Peyer's patch (tissue), 4 donors: ENCODE measurements around the gene RBL2.

Experiments used
- POLR2A ChIP-seq, 2 donors: fragments of 450-650 bp; IDR thresholded peaks; one replicate each; pipeline ENCODE4 v1.5.1; 2017; ENCODE audit warnings: antibody characterized with exemption in 2 of 2, mild to moderate bottlenecking in 2 of 2, moderate library complexity in 2 of 2
- TF ChIP-seq, protein P1 (sequence below), 6 experiments: fragments of 450-650 bp in 4 of 6; fragments of 200-600 bp in 2 of 6; sonication (generic) in 1 of 6; IDR thresholded peaks; one replicate each; pipeline ENCODE4 v1.5.1; 2017 to 2019; ENCODE audit warnings: antibody characterized with exemption in 6 of 6, mild to moderate bottlenecking in 3 of 6, moderate library complexity in 1 of 6

- TF ChIP-seq POLR2A (IDR thresholded peaks at IDR 0.05) = no peak
- TF ChIP-seq, protein P1, sequence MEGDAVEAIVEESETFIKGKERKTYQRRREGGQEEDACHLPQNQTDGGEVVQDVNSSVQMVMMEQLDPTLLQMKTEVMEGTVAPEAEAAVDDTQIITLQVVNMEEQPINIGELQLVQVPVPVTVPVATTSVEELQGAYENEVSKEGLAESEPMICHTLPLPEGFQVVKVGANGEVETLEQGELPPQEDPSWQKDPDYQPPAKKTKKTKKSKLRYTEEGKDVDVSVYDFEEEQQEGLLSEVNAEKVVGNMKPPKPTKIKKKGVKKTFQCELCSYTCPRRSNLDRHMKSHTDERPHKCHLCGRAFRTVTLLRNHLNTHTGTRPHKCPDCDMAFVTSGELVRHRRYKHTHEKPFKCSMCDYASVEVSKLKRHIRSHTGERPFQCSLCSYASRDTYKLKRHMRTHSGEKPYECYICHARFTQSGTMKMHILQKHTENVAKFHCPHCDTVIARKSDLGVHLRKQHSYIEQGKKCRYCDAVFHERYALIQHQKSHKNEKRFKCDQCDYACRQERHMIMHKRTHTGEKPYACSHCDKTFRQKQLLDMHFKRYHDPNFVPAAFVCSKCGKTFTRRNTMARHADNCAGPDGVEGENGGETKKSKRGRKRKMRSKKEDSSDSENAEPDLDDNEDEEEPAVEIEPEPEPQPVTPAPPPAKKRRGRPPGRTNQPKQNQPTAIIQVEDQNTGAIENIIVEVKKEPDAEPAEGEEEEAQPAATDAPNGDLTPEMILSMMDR (IDR thresholded peaks at IDR 0.05) = no peak
Measured at GRCh38 chr16:53511403-53512280, 77.4 kb downstream of the RBL2 start.
